ENCODE results near the gene TTC36.
"Not testable (repeated sequence)": the region's sequence is repeated elsewhere in the genome, so short reads cannot be mapped to it uniquely, and the experiment has no call there.

The TTC36 gene

DNA sequence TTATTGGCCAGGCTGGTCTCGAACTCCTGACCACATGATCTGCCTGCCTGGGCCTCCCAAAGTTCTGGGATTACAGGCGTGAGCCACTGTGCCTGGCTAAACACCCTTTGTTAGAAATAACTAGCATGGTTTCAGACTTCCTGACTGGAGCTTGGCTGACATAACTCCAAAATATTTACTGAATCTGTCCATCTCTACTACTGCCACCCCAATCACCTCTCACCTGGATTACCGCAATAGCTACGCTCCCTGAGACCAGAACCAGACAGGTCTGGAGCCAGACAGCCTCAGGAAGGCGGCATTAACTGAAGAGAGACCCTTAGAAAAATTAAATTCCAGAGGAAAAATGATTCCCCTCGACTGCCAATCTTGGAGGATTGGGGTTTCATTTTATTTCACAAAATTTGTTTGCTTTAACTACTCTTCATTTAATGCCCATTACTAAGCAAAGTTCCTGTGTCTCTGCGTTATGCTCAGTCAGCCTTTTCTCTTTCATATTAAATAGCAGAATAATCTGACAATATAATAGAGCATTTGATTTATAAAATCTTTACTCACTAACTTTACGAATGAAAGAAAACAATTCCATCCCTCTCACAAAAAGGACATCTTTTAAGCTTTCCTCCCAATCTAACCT lies 16.9 kb downstream of the TTC36 start:
- Histone ChIP-seq H3K4me1 (ENCODE audit: control insufficient read depth in 5 of 5, insufficient read depth in 5 of 5, low read length in 5 of 5) (peaks cover 0 to 6% (median 2%) of the 10 kb centered on the region in 5 donors), H3K9me3 (ENCODE audit: control insufficient read depth in 5 of 5, low read length in 5 of 5) (no peaks in the 10 kb centered on the region), H3K27ac (ENCODE audit: low read depth, low read length) (no peak overlapping the region), H3K9ac (ENCODE audit: low read length in 5 of 5) (peak overlapping the region in 1 of 5 donors; percentile 3), H3K27me3 (ENCODE audit: control insufficient read depth in 5 of 5, insufficient read depth in 4 of 5, low read length in 5 of 5) (no peaks in the 10 kb centered on the region), H3K4me3 (ENCODE audit: low read depth in 1 of 5, low read length in 5 of 5) (no peak overlapping the region), H3K36me3 (ENCODE audit: control insufficient read depth in 5 of 5, insufficient read depth in 5 of 5, low read length in 5 of 5) (peaks cover 7 to 27% (median 23%) of the 10 kb centered on the region in 5 donors)

DNA sequence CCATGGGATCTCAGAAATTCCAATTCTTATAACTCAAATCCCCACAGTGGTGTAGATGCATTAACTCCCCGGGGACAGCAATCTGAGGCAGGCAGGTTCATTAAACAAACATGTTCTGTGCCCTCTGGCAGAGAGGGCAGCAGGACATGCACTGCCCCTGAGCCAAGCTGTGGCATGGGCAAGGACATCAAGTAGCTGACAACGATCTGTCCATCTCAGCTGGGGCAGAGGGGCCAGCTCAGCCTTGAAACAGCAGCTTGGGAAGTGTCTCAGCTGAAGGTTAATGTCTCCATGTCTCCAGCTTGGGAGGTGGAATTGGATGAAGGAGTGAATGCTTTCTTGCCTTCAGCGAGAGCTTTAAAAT lies 17.4 kb downstream of the TTC36 start:
- Histone ChIP-seq H3K27ac (ENCODE audit: low read depth, low read length) (no peak overlapping the region), H3K9me3 (ENCODE audit: control insufficient read depth in 5 of 5, low read length in 5 of 5) (no peaks in the 10 kb centered on the region), H3K27me3 (ENCODE audit: control insufficient read depth in 5 of 5, insufficient read depth in 4 of 5, low read length in 5 of 5) (no peaks in the 10 kb centered on the region), H3K4me1 (ENCODE audit: control insufficient read depth in 5 of 5, insufficient read depth in 5 of 5, low read length in 5 of 5) (peaks cover 0 to 6% (median 2%) of the 10 kb centered on the region in 5 donors), H3K9ac (ENCODE audit: low read length in 5 of 5) (no peak overlapping the region), H3K4me3 (ENCODE audit: low read depth in 1 of 5, low read length in 5 of 5) (no peak overlapping the region), H3K36me3 (ENCODE audit: control insufficient read depth in 5 of 5, insufficient read depth in 5 of 5, low read length in 5 of 5) (peaks cover 7 to 27% (median 23%) of the 10 kb centered on the region in 5 donors)

DNA sequence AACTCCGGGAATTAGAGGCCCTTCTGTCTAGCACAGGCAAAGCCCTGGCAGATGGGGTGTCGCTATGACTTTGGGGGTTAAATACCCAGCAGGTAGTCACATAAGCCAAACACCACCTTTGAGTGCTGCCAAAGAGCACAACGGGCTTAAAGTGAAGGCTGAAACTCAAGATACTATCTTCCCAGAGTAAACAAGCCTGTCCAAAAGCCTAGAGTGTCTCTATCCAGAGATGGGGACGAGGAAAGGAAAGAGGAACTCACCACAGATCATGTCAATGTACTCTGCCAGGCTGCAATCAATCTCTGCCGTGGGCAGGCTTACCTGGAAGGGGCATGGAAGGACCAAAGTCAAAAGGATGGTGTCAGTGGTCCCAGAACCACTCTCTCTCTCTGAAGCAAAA lies 18.3 kb downstream of the TTC36 start:
- H3K9ac ChIP-seq (ENCODE audit: low read length in 5 of 5), result no peak overlapping the region
- H3K36me3 ChIP-seq (ENCODE audit: control insufficient read depth in 5 of 5, insufficient read depth in 5 of 5, low read length in 5 of 5), result peaks cover 7 to 27% (median 23%) of the 10 kb centered on the region in 5 donors
- H3K4me1 ChIP-seq (ENCODE audit: control insufficient read depth in 5 of 5, insufficient read depth in 5 of 5, low read length in 5 of 5), result peaks cover 0 to 6% (median 2%) of the 10 kb centered on the region in 5 donors
- H3K4me3 ChIP-seq (ENCODE audit: low read depth in 1 of 5, low read length in 5 of 5), result no peak overlapping the region
- H3K27ac ChIP-seq (ENCODE audit: low read depth, low read length), result no peak overlapping the region
- H3K27me3 ChIP-seq (ENCODE audit: control insufficient read depth in 5 of 5, insufficient read depth in 4 of 5, low read length in 5 of 5), result no peaks in the 10 kb centered on the region
- no peaks in the 10 kb centered on the region for H3K9me3 ChIP-seq (ENCODE audit: control insufficient read depth in 5 of 5, low read length in 5 of 5)

DNA sequence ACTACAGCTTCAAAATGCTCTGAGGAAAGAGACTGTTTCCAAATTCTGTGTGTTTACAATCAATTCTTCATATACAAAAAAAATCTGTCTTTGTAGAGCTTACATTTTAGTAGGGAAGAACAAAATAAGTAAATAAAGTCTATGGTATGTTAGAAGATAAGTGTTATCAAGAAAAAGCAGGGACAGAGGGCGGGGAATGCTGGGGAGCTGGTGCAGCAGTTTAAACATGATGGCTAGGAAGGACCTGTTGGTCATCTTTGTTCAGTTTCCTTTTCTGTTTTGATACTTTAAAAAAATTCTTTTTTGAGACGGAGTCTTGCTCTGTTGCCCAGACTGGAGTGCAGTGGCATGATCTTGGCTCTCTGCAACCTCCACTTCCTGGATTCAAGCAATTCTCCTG lies 19.9 kb downstream of the TTC36 start:
- Histone ChIP-seq H3K4me1 (ENCODE audit: control insufficient read depth in 5 of 5, insufficient read depth in 5 of 5, low read length in 5 of 5) (peaks cover 0 to 6% (median 2%) of the 10 kb centered on the region in 5 donors), H3K36me3 (ENCODE audit: control insufficient read depth in 5 of 5, insufficient read depth in 5 of 5, low read length in 5 of 5) (peaks cover 15 to 39% (median 32%) of the 10 kb centered on the region in 5 donors), H3K9ac (ENCODE audit: low read length in 5 of 5) (no peak overlapping the region), H3K27me3 (ENCODE audit: control insufficient read depth in 5 of 5, insufficient read depth in 4 of 5, low read length in 5 of 5) (no peaks in the 10 kb centered on the region), H3K4me3 (ENCODE audit: low read depth in 1 of 5, low read length in 5 of 5) (no peak overlapping the region), H3K27ac (ENCODE audit: low read depth, low read length) (no peak overlapping the region), H3K9me3 (ENCODE audit: control insufficient read depth in 5 of 5, low read length in 5 of 5) (no peaks in the 10 kb centered on the region)

DNA sequence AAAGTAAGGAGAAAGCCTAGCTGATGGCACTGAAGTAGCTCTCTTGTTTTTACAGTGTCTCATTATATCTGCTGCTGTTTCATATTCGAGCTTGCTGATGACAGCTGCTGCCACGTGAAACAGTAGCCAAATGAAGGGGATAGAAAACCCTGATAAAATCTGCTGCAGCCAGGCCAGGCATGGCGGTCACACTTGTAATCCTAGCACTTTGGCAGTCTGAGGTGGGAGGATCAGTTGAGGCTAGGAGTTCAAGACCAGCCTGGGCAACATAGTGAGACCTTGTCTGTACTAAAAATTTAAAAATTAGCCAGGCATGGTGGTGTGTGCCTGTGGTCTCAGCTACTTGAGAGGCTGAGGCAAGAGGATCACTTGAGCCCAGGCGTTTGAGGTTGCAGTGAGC lies 25.1 kb downstream of the TTC36 start:
- H3K27me3 ChIP-seq (ENCODE audit: control insufficient read depth in 5 of 5, insufficient read depth in 4 of 5, low read length in 5 of 5), result no peaks in the 10 kb centered on the region
- H3K9me3 ChIP-seq (ENCODE audit: control insufficient read depth in 5 of 5, low read length in 5 of 5), result no peaks in the 10 kb centered on the region
- no peaks in the 10 kb centered on the region for H3K4me1 ChIP-seq (ENCODE audit: control insufficient read depth in 5 of 5, insufficient read depth in 5 of 5, low read length in 5 of 5)
- H3K9ac ChIP-seq (ENCODE audit: low read length in 5 of 5), result no peak overlapping the region
- no peak overlapping the region for H3K4me3 ChIP-seq (ENCODE audit: low read depth in 1 of 5, low read length in 5 of 5)
- no peak overlapping the region for H3K27ac ChIP-seq (ENCODE audit: low read depth, low read length)
- H3K36me3 ChIP-seq (ENCODE audit: control insufficient read depth in 5 of 5, insufficient read depth in 5 of 5, low read length in 5 of 5), result peaks cover 28 to 58% (median 39%) of the 10 kb centered on the region in 5 donors

DNA sequence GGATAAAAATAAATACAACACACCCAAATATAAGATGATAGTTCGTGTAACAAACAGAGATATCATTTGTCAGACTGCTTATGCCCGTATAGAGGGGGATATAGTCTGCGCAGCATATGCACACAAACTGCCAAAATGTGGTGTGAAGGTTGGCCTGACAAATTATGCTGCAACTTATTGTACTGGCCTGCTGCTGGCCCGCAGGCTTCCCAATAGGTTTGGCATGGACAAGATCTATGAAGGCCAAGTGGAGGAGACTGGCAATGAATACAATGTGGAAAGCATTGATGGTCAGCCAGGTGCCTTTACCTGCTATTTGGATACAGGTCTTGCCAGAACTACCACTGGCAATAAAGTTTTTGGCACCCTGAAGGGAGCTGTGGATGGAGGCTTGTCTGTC lies 33.5 kb downstream of the TTC36 start:
- Histone ChIP-seq H3K36me3 (ENCODE audit: control insufficient read depth in 5 of 5, insufficient read depth in 5 of 5, low read length in 5 of 5) (peaks cover 15 to 31% (median 19%) of the 10 kb centered on the region in 5 donors), H3K4me1 (ENCODE audit: control insufficient read depth in 5 of 5, insufficient read depth in 5 of 5, low read length in 5 of 5) (peaks cover 0 to 15% (median 10%) of the 10 kb centered on the region in 5 donors), H3K9me3 (ENCODE audit: control insufficient read depth in 5 of 5, low read length in 5 of 5) (no peaks in the 10 kb centered on the region), H3K9ac (ENCODE audit: low read length in 5 of 5) (no peak overlapping the region), H3K27ac (ENCODE audit: low read depth, low read length) (no peak overlapping the region), H3K27me3 (ENCODE audit: control insufficient read depth in 5 of 5, insufficient read depth in 4 of 5, low read length in 5 of 5) (no peaks in the 10 kb centered on the region), H3K4me3 (ENCODE audit: low read depth in 1 of 5, low read length in 5 of 5) (no peak overlapping the region)

DNA sequence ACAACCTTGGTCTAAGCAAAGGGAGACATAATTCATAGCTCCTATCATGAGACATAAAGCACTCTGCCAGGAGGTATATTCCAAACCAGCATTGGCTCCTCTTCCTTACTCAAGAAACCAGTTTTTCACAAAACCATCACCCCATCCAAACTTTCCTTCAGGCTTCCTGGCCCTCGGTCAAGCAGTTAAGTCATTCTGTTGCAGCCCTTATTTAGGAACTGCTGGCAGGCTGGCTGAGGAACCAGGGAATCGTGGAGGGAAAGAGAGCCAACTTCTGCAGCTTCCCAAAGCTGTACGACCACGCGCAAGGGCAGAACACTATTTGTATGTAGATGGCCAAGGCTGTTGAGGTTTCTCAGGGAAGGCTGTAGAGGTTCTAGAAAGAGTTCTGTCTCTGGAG lies 37.8 kb downstream of the TTC36 start:
- peak overlapping the region in 4 of 5 donors; percentile 30 to 44 (median 43) for H3K4me3 ChIP-seq (ENCODE audit: low read depth in 1 of 5, low read length in 5 of 5)
- H3K4me1 ChIP-seq (ENCODE audit: control insufficient read depth in 5 of 5, insufficient read depth in 5 of 5, low read length in 5 of 5), result peaks cover 0 to 15% (median 11%) of the 10 kb centered on the region in 5 donors
- H3K9me3 ChIP-seq (ENCODE audit: control insufficient read depth in 5 of 5, low read length in 5 of 5), result no peaks in the 10 kb centered on the region
- no peak overlapping the region for H3K27ac ChIP-seq (ENCODE audit: low read depth, low read length)
- H3K36me3 ChIP-seq (ENCODE audit: control insufficient read depth in 5 of 5, insufficient read depth in 5 of 5, low read length in 5 of 5), result peaks cover 0 to 1% (median 0%) of the 10 kb centered on the region in 5 donors
- no peak overlapping the region for H3K9ac ChIP-seq (ENCODE audit: low read length in 5 of 5)
- no peaks in the 10 kb centered on the region for H3K27me3 ChIP-seq (ENCODE audit: control insufficient read depth in 5 of 5, insufficient read depth in 4 of 5, low read length in 5 of 5)

DNA sequence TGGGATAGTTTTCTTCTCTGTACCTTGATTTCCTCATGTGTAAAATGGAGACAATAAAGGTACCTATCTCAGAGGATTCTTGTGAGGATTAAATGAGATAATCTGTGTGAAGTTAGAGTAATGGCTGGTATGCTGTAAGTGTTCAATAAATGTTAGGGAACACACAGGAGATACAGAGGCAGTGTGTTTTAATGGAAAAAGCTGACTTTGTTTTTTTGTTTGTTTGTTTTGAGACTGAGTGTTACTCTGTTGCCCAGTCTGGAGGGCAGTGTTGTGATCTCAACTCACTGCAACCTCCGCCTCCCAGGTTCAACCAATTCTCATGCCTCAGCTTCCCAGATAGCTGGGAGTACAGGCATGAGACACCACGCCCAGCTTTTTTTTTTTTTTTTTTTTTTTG lies 42.4 kb downstream of the TTC36 start:
- Histone ChIP-seq H3K36me3 (ENCODE audit: control insufficient read depth in 5 of 5, insufficient read depth in 5 of 5, low read length in 5 of 5) (no peaks in the 10 kb centered on the region), H3K27me3 (ENCODE audit: control insufficient read depth in 5 of 5, insufficient read depth in 4 of 5, low read length in 5 of 5) (no peaks in the 10 kb centered on the region), H3K4me3 (ENCODE audit: low read depth in 1 of 5, low read length in 5 of 5) (no peak overlapping the region), H3K4me1 (ENCODE audit: control insufficient read depth in 5 of 5, insufficient read depth in 5 of 5, low read length in 5 of 5) (peaks cover 6 to 38% (median 35%) of the 10 kb centered on the region in 5 donors), H3K9ac (ENCODE audit: low read length in 5 of 5) (no peak overlapping the region), H3K27ac (ENCODE audit: low read depth, low read length) (no peak overlapping the region), H3K9me3 (ENCODE audit: control insufficient read depth in 5 of 5, low read length in 5 of 5) (no peaks in the 10 kb centered on the region)

DNA sequence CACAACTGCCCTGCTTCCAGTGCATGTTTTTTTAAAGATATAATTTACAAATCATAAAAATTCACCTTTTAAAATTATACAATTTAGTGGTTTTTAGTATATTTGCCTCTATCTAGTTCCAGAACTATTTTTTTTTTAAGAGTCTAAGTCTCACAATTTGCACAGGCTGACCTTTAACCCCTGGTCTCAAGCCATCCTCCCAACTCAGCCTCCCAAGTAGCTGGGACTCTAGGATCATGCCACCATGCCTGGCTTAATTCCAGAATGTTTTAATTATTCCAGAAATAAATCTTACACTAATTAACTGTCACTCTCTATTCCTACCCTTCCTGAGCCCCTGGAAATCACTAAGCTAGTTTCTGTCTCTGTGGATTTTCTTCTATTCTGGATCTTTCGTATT lies 43.5 kb downstream of the TTC36 start:
- no peaks in the 10 kb centered on the region for H3K27me3 ChIP-seq (ENCODE audit: control insufficient read depth in 5 of 5, insufficient read depth in 4 of 5, low read length in 5 of 5)
- H3K4me3 ChIP-seq (ENCODE audit: low read depth in 1 of 5, low read length in 5 of 5), result no peak overlapping the region
- no peaks in the 10 kb centered on the region for H3K36me3 ChIP-seq (ENCODE audit: control insufficient read depth in 5 of 5, insufficient read depth in 5 of 5, low read length in 5 of 5)
- H3K9me3 ChIP-seq (ENCODE audit: control insufficient read depth in 5 of 5, low read length in 5 of 5), result no peaks in the 10 kb centered on the region
- peaks cover 7 to 38% (median 36%) of the 10 kb centered on the region in 5 donors for H3K4me1 ChIP-seq (ENCODE audit: control insufficient read depth in 5 of 5, insufficient read depth in 5 of 5, low read length in 5 of 5)
- no peak overlapping the region for H3K27ac ChIP-seq (ENCODE audit: low read depth, low read length)
- no peak overlapping the region for H3K9ac ChIP-seq (ENCODE audit: low read length in 5 of 5)

DNA sequence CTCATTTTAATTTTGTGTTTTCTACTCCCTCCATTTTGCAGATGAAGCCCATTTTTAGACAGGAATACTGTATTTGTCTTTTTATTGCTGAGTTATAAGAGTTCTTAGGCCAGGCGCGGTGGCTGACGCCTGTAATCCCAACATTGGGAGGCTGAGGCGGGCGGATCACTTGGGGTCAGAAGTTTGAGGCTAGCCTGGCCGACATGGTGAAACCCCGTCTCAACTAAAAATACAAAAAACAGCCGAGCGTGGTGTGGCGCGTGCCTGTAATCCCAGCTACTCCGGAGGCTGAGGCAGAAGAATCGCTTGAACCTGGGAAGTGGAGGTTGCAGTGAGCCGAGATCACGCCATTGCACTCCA lies 44.4 kb downstream of the TTC36 start:
- H3K4me1 ChIP-seq (ENCODE audit: control insufficient read depth in 5 of 5, insufficient read depth in 5 of 5, low read length in 5 of 5), result peaks cover 7 to 41% (median 38%) of the 10 kb centered on the region in 5 donors
- H3K4me3 ChIP-seq (ENCODE audit: low read depth in 1 of 5, low read length in 5 of 5), result peak overlapping the region; percentile 79 to 97 (median 96)
- H3K27ac ChIP-seq (ENCODE audit: low read depth, low read length), result peak overlapping the region; percentile 97
- not testable (repeated sequence) for H3K36me3 ChIP-seq (ENCODE audit: control insufficient read depth in 5 of 5, insufficient read depth in 5 of 5, low read length in 5 of 5); H3K9me3 ChIP-seq (ENCODE audit: control insufficient read depth in 5 of 5, low read length in 5 of 5); H3K27me3 ChIP-seq (ENCODE audit: control insufficient read depth in 5 of 5, insufficient read depth in 4 of 5, low read length in 5 of 5)
- H3K9ac ChIP-seq (ENCODE audit: low read length in 5 of 5), result peak overlapping the region in 4 of 5 donors; percentile 48 to 62 (median 59)

Measured in subcutaneous abdominal adipose tissue (tissue), 5 donors.